Endothelial cell of umbilical vein (primary cell): ENCODE data around the gene PDE4B. TPM values are rescaled to one million over a fixed set of nuclear protein-coding genes. Genes with fewer than 3 reads are reported as not detected.

Experiments used
- BruUV-seq: library from RNA; stranded (reverse); fragments of 400-500 nt; replicated peaks from 2 replicates; lab custom pipeline; 2021; lab: Mats Ljungman, UMichigan
- CTCF ChIA-PET: fragments of 300-600, 350-600 bp; sonication (Branson Sonifier 250); formaldehyde crosslinking; loops from one replicate; lab custom pipeline; 2021; ENCODE audit warnings: antibody characterized with exemption, inconsistent platforms; lab: Charles Lee
- POLR2A ChIA-PET: fragments of 300-600, 350-600 bp; sonication (Branson Sonifier 250); formaldehyde crosslinking; loops from one replicate; lab custom pipeline; 2021; ENCODE audit warnings: antibody characterized with exemption, inconsistent platforms; lab: Charles Lee
- DNase-seq: peaks from one replicate; pipeline ENCODE4 v3.0.0-alpha.2; 2011; ENCODE audit warnings: low read depth, low spot score
- FAIRE-seq: peaks from 2 replicates; lab custom pipeline; 2011; peaks lifted over from hg19 to GRCh38; lab: Jason Lieb, UNC
- H2AFZ ChIP-seq: 2 replicates; pipeline ENCODE4 v1.6.0; 2012; ENCODE audit warnings: low read depth, low read length, control low read depth, inconsistent platforms
- H3K27ac ChIP-seq: 2 replicates; pipeline ENCODE4 v1.5.1; 2011; ENCODE audit warnings: low read depth, mild to moderate bottlenecking, control low read depth, low read length, moderate library complexity; ENCODE audit not compliant: insufficient read depth
- H3K27me3 ChIP-seq, 2 experiments: 2 replicates each; pipeline versions ENCODE4 v1.6.0 to v1.6.1; 2011; ENCODE audit warnings: low read length in 2 of 2, mixed read lengths in 1 of 2; ENCODE audit not compliant: control insufficient read depth in 2 of 2, insufficient read depth in 2 of 2
- H3K36me3 ChIP-seq, 2 experiments: 2 replicates in 1 of 2; 3 replicates in 1 of 2; pipeline ENCODE4 v1.5.1; 2011; ENCODE audit warnings: low read length in 2 of 2, mild to moderate bottlenecking in 1 of 2, moderate library complexity in 1 of 2; ENCODE audit not compliant: control insufficient read depth in 2 of 2, insufficient read depth in 2 of 2; ENCODE audit errors: extremely low read depth in 1 of 2
- H3K4me1 ChIP-seq: 3 replicates; pipeline ENCODE4 v1.5.1; 2011; ENCODE audit warnings: mild to moderate bottlenecking, low read length; ENCODE audit not compliant: control insufficient read depth, insufficient read depth; ENCODE audit errors: extremely low read depth
- H3K4me2 ChIP-seq: 2 replicates; pipeline ENCODE4 v1.6.1; 2011; ENCODE audit warnings: low read length, control low read depth, mixed read lengths; ENCODE audit not compliant: insufficient read depth
- H3K4me3 ChIP-seq, 3 experiments: fragments of 200-600 bp in 1 of 3; sonication (generic), shearing (Covaris generic) in 1 of 3; replicated peaks in 1 of 3; 2 replicates each; pipeline ENCODE4 v1.5.1; 2011 to 2016; ENCODE audit warnings: control low read depth in 3 of 3, low read length in 3 of 3, mild to moderate bottlenecking in 2 of 3, inconsistent platforms in 1 of 3, low read depth in 1 of 3, moderate library complexity in 1 of 3; ENCODE audit not compliant: insufficient read depth in 1 of 3
- H3K79me2 ChIP-seq: 2 replicates; pipeline ENCODE4 v1.6.0; 2012; ENCODE audit warnings: low read length, inconsistent platforms; ENCODE audit not compliant: control insufficient read depth, insufficient read depth
- H3K9ac ChIP-seq: replicated peaks from 2 replicates; pipeline ENCODE3; 2011; ENCODE audit warnings: low read length, control low read depth; ENCODE audit not compliant: insufficient read depth; ENCODE audit errors: extremely low read depth
- H3K9me1 ChIP-seq: replicated peaks from 3 replicates; pipeline ENCODE4 v1.6.0; 2011; ENCODE audit warnings: mild to moderate bottlenecking, low read length; ENCODE audit not compliant: control insufficient read depth, insufficient read depth; ENCODE audit errors: extremely low read depth
- H3K9me3 ChIP-seq: replicated peaks from 2 replicates; pipeline ENCODE4 v1.5.1; 2012; ENCODE audit warnings: low read length, inconsistent platforms; ENCODE audit not compliant: control insufficient read depth, insufficient read depth
- H4K20me1 ChIP-seq: replicated peaks from 2 replicates; pipeline ENCODE3; 2011; ENCODE audit warnings: mild to moderate bottlenecking, low read length; ENCODE audit not compliant: control insufficient read depth, insufficient read depth; ENCODE audit errors: extremely low read depth
- EZH2 ChIP-seq: IDR thresholded peaks from 2 replicates; pipeline ENCODE4 v1.6.1; 2012; ENCODE audit warnings: borderline replicate concordance, low read depth, mild to moderate bottlenecking, moderate library complexity, low read length, inconsistent platforms; ENCODE audit not compliant: severe bottlenecking
- FOS ChIP-seq: IDR thresholded peaks from 2 replicates; pipeline ENCODE4 v1.6.1; 2011; ENCODE audit warnings: mild to moderate bottlenecking, low read length, moderate library complexity, borderline replicate concordance; ENCODE audit not compliant: insufficient read depth
- GATA2 ChIP-seq: IDR thresholded peaks from 2 replicates; pipeline ENCODE4 v1.7.0; 2011; ENCODE audit warnings: low read depth, mild to moderate bottlenecking, moderate library complexity, mixed read lengths, low read length; ENCODE audit not compliant: insufficient read length, insufficient read depth
- JUN ChIP-seq: IDR thresholded peaks from 2 replicates; pipeline ENCODE4 v1.6.1; 2011; ENCODE audit warnings: borderline replicate concordance, low read depth; ENCODE audit not compliant: insufficient read length, insufficient read depth
- MYC ChIP-seq: IDR thresholded peaks from one replicate; pipeline ENCODE4 v1.6.1; 2011; ENCODE audit warnings: mild to moderate bottlenecking, low read depth, low read length
- POLR2A ChIP-seq: IDR thresholded peaks from 2 replicates; pipeline ENCODE4 v1.6.1; 2012; ENCODE audit warnings: low read depth, mild to moderate bottlenecking, control low read depth, low read length
- POLR2AphosphoS5 ChIP-seq: IDR thresholded peaks from 2 replicates; pipeline ENCODE4 v1.6.1; 2012; ENCODE audit warnings: low read depth, mild to moderate bottlenecking, control low read depth, low read length, moderate library complexity; ENCODE audit not compliant: insufficient read depth
- dilution Hi-C: fragments of 300-500 bp; cut with MboI; formaldehyde crosslinking; loops from one replicate; pipeline ENCODE4 v1.15.0; 2019; ENCODE audit warnings: low sequenced_read_pairs; ENCODE audit not compliant: extremely low pct_ligation_motif_present
- intact Hi-C: fragments of 100-400 bp; cut with micrococcal nuclease; formaldehyde crosslinking; loops from one replicate; pipeline ENCODE4 v1.10.0; 2022
- polyA plus RNA-seq, 4 experiments: library from polyadenylated mRNA; depleted of rRNA in 3 of 4; stranded (reverse) in 3 of 4; unstranded in 1 of 4; fragments of >200 nt; gene quantifications; 2 replicates each; pipeline versions ENCODE4 v1.2.1 to v1.2.3, GENCODE V29; 2011 to 2012; ENCODE audit warnings: missing spikeins in 1 of 4
- total RNA-seq: library from RNA; stranded (reverse); gene quantifications from 2 replicates; pipeline ENCODE4 v1.2.3, GENCODE V29; 2021
- TF ChIP-seq, protein P1 (sequence below): IDR thresholded peaks from 2 replicates; pipeline ENCODE4 v1.6.1; 2011; ENCODE audit not compliant: insufficient read depth, insufficient read length
- TF ChIP-seq, protein P2 (sequence below), 2 donors: IDR thresholded peaks; 1 replicate in 1 of 2; 2 replicates in 1 of 2; pipeline ENCODE4 v1.5.1; 2011; ENCODE audit warnings: low read length in 2 of 2, mild to moderate bottlenecking in 2 of 2, moderate library complexity in 2 of 2, control low read depth in 1 of 2, inconsistent platforms in 1 of 2, low read depth in 1 of 2; ENCODE audit not compliant: insufficient read depth in 1 of 2; ENCODE audit errors: extremely low read depth in 1 of 2

Gene PDE4B
- total and polyA plus RNA-seq, 2 donors (not counting 3 experiments of a cell fraction or from before 2014, with no cell fraction given) = 63.5 to 69.8 TPM

DNA sequence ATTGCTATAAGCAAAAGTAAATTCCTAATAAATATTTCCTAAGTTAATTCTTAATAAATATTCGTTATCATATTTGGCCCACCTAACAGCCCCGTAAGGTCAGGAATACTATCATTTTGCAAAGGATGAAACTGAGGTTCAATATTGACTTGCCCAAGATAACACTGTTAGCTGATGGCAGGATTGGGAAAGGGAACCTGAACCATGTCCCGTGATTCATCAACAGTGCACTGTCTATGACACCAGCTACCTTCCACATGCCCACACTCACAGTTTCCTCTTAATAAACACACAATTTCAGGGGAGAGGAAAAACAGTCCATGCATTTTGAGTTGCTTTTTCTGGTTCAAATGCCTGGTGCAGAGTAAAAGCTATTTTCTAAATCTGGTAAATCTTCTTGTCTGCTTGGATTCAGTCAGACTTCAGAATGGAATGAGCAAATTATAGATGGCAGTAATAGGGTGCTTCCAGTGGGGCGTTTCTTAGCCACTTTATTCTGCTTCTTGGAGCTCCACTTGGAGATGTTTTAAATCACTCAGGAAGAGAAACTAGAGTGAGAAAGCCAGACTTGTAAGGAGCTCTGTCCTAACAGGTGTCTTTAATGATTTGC is 354.6 kb downstream of the PDE4B start:
- H3K4me2 ChIP-seq = no peak overlapping the region
- dilution Hi-C loops = no loop called here
- no peak overlapping the region for H3K9ac ChIP-seq
- POLR2A ChIA-PET = no interaction called here
- H3K9me3 ChIP-seq = no peaks in the 10 kb centered on the region
- no peaks in the 10 kb centered on the region for H3K9me1 ChIP-seq
- no peak overlapping the region for H3K27ac ChIP-seq
- CTCF ChIA-PET = interaction anchor here (1.2 kb wide), 1 partner anchor 12 kb away, joined by 4 read pairs; no protein-coding TSS in a partner anchor
- intact Hi-C loops = no loop called here
- TF ChIP-seq EZH2 (no peak), POLR2A (no peak)
- H3K36me3 ChIP-seq = no peaks in the 10 kb centered on the region
- H3K4me3 ChIP-seq = no peak overlapping the region
- no peaks in the 10 kb centered on the region for H3K4me1 ChIP-seq
- H4K20me1 ChIP-seq = no peaks in the 10 kb centered on the region
- FAIRE-seq (no peak), DNase-seq (no peak)
- H3K79me2 ChIP-seq = no peaks in the 10 kb centered on the region
- H2AFZ ChIP-seq = no peak overlapping the region
- BruUV-seq = no TSS peak
- peaks cover 0 to 2% of the 10 kb centered on the region in 2 experiments for H3K27me3 ChIP-seq

DNA sequence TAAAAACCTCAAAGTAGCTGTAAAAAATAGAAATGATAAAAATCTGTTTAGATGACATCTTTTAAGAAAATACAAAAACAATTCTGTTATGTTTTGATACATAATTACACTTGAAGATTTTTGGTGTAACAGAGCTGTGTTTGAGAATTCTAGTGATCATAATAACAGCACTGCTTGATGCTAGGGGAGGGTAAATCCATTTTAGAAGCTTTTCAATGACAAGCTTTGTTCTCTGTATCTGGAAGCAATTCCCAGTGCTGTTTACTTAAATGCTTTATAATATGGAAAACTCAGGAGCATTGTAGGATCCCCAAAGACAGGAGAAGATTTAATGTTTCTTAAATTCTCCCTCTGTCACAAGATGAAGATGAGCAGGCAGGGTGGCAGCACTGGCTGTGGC is 359.3 kb downstream of the PDE4B start:
- Histone ChIP-seq H3K36me3 (no peaks in the 10 kb centered on the region), H4K20me1 (no peaks in the 10 kb centered on the region), H2AFZ (no peak overlapping the region), H3K27ac (no peak overlapping the region), H3K79me2 (no peaks in the 10 kb centered on the region), H3K9me3 (no peaks in the 10 kb centered on the region), H3K4me2 (no peak overlapping the region), H3K4me1 (no peaks in the 10 kb centered on the region), H3K9ac (no peak overlapping the region), H3K9me1 (no peaks in the 10 kb centered on the region), H3K4me3 (no peak overlapping the region), H3K27me3 (peaks cover 2 to 4% of the 10 kb centered on the region in 2 experiments)
- dilution Hi-C loops = no loop called here
- intact Hi-C loops = no loop called here
- no TSS peak for BruUV-seq
- ChIA-PET POLR2A (no interaction called here), CTCF (interaction anchor here (0.7 to 0.9 kb wide), 2 partner anchors 16 to 58 kb away, joined by 3 to 4 read pairs; no protein-coding TSS in a partner anchor)
- DNase-seq (no peak), FAIRE-seq (no peak)
- no peak for TF ChIP-seq EZH2
- no peak for TF ChIP-seq FOS
- TF ChIP-seq, protein P1, sequence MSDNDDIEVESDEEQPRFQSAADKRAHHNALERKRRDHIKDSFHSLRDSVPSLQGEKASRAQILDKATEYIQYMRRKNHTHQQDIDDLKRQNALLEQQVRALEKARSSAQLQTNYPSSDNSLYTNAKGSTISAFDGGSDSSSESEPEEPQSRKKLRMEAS = no peak
- TF ChIP-seq GATA2 = no peak
- no peak for TF ChIP-seq MYC
- no peak for TF ChIP-seq POLR2AphosphoS5
- TF ChIP-seq, protein P2, sequence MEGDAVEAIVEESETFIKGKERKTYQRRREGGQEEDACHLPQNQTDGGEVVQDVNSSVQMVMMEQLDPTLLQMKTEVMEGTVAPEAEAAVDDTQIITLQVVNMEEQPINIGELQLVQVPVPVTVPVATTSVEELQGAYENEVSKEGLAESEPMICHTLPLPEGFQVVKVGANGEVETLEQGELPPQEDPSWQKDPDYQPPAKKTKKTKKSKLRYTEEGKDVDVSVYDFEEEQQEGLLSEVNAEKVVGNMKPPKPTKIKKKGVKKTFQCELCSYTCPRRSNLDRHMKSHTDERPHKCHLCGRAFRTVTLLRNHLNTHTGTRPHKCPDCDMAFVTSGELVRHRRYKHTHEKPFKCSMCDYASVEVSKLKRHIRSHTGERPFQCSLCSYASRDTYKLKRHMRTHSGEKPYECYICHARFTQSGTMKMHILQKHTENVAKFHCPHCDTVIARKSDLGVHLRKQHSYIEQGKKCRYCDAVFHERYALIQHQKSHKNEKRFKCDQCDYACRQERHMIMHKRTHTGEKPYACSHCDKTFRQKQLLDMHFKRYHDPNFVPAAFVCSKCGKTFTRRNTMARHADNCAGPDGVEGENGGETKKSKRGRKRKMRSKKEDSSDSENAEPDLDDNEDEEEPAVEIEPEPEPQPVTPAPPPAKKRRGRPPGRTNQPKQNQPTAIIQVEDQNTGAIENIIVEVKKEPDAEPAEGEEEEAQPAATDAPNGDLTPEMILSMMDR (IDR thresholded peaks at IDR 0.05; ENCODE audit: extremely low read depth in 1 of 2, insufficient read depth in 1 of 2, low read depth in 1 of 2, low read length in 2 of 2) = no peak
- no peak for TF ChIP-seq JUN
- no peak for TF ChIP-seq POLR2A
